ENCODE results near the gene CNTFR.

The CNTFR gene

GRCh38 chr9:34615132-34615531, 25.6 kb upstream of the CNTFR start:
- no peak for DNase-seq

GRCh38 chr9:34612788-34613390, 23.4 kb upstream of the CNTFR start:
- DNase-seq, result peak in 4 of 5 experiments; percentile 47 to 68 (median 54)

- DNase-seq, result peak; percentile 71 to 90 (median 80)
These were observed 22.6 kb upstream of the CNTFR start, which contains the start of gene RPP25L for GRCh38 chr9:34611811-34612787. Gene RPP25L (minus strand): TSS chr9:34612097. CDS start chr9:34611296, 801 bp downstream.

- no peak for DNase-seq
These were observed 21.8 kb upstream of the CNTFR start for GRCh38 chr9:34611251-34611810.

GRCh38 chr9:34610434-34611206, 21.1 kb upstream of the CNTFR start:
- DNase-seq, result no peak

- DNase-seq, result no peak
These were observed 17.8 kb upstream of the CNTFR start for GRCh38 chr9:34607331-34607730.

GRCh38 chr9:34606905-34607304, 17.4 kb upstream of the CNTFR start:
- DNase-seq, result no peak

GRCh38 chr9:34606190-34606589, 16.7 kb upstream of the CNTFR start:
- DNase-seq, result no peak

- peak; percentile 47 to 76 (median 64) for DNase-seq
These were observed 14.2 kb upstream of the CNTFR start for GRCh38 chr9:34603610-34604231.

GRCh38 chr9:34601937-34602573, 12.5 kb upstream of the CNTFR start:
- DNase-seq, result no peak

GRCh38 chr9:34600908-34601307, 11.4 kb upstream of the CNTFR start:
- DNase-seq, result no peak

GRCh38 chr9:34599546-34599945, 10.0 kb upstream of the CNTFR start:
- DNase-seq, result no peak

GRCh38 chr9:34594177-34594576, 4.7 kb upstream of the CNTFR start:
- no peak for DNase-seq

- DNase-seq, result no peak
These were observed 3.5 kb upstream of the CNTFR start for GRCh38 chr9:34592895-34593601.

- DNase-seq, result no peak
These were observed 2.7 kb upstream of the CNTFR start for GRCh38 chr9:34591917-34592866.

GRCh38 chr9:34591248-34591916, 1.9 kb upstream of the CNTFR start:
- peak; percentile 39 to 74 (median 63) for DNase-seq

GRCh38 chr9:34590381-34591247, 1.1 kb upstream of the CNTFR start:
- peak in 1 of 5 experiments; percentile 5 for DNase-seq

All from T-helper 2 cell (primary cell).